ENCODE results near the gene MYO1D. TPM values are rescaled to one million over a fixed set of nuclear protein-coding genes. Genes with fewer than 3 reads are reported as not detected.

MYO1D gene
- total RNA-seq, 1 donor from 2014 or later: 73.3 TPM

DNA sequence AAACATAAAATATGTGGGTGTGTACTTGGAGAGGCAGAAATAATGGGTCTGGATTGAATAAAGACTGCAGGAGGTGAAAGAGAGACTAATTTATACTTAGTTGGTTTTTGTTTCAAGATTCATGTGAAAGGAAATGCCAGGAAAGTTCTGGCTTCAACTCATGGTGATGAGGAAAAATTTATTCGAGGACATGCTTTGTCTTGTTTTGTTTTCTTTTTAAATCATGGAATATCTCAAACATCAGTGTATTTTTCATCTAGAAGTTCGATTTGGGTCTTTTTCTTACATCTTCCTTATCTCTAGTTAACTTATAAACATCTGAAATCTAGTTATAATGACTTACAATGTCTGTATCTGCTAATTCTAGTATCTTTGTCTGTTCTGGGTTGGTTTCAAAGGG is 275.1 kb downstream of the MYO1D start:
- ATAC-seq (no peak), DNase-seq (no peak)
- TF ChIP-seq, protein P1, sequence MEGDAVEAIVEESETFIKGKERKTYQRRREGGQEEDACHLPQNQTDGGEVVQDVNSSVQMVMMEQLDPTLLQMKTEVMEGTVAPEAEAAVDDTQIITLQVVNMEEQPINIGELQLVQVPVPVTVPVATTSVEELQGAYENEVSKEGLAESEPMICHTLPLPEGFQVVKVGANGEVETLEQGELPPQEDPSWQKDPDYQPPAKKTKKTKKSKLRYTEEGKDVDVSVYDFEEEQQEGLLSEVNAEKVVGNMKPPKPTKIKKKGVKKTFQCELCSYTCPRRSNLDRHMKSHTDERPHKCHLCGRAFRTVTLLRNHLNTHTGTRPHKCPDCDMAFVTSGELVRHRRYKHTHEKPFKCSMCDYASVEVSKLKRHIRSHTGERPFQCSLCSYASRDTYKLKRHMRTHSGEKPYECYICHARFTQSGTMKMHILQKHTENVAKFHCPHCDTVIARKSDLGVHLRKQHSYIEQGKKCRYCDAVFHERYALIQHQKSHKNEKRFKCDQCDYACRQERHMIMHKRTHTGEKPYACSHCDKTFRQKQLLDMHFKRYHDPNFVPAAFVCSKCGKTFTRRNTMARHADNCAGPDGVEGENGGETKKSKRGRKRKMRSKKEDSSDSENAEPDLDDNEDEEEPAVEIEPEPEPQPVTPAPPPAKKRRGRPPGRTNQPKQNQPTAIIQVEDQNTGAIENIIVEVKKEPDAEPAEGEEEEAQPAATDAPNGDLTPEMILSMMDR (IDR thresholded peaks at IDR 0.05): no peak
- Histone ChIP-seq H3K9me3 (no peaks in the 10 kb centered on the region), H3K27ac (no peak overlapping the region), H3K27me3 (no peaks in the 10 kb centered on the region), H3K36me3 (no peaks in the 10 kb centered on the region), H3K4me3 (no peak overlapping the region), H3K4me1 (no peaks in the 10 kb centered on the region)
- intact Hi-C loops (cut with DNase I): no loop called here

DNA sequence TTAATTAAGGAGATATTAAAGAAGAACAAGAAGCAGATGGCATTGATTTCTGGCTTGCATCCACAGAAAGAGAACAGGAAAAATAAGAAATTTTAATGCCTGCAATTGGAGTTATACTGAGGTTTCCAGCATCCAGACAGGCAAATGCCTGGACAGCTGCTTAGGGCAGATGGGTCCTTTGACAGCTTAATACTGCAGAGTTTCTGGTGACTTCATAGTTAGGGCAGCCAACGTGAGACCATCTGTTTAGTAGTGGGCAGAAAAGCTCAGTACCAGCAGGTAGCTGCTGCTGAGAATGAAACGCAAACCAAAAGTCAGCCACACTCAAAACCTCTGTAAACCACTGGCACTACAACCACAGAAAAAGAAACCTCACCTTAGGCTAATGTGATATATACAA is 280.3 kb downstream of the MYO1D start:
- Histone ChIP-seq H3K4me3 (no peak overlapping the region), H3K27ac (no peak overlapping the region), H3K36me3 (no peaks in the 10 kb centered on the region), H3K27me3 (no peaks in the 10 kb centered on the region), H3K4me1 (no peaks in the 10 kb centered on the region), H3K9me3 (no peaks in the 10 kb centered on the region)
- intact Hi-C loops (cut with DNase I): no loop called here
- DNase-seq (no peak), ATAC-seq (no peak)
- TF ChIP-seq, protein P1 (IDR thresholded peaks at IDR 0.05): no peak

DNA sequence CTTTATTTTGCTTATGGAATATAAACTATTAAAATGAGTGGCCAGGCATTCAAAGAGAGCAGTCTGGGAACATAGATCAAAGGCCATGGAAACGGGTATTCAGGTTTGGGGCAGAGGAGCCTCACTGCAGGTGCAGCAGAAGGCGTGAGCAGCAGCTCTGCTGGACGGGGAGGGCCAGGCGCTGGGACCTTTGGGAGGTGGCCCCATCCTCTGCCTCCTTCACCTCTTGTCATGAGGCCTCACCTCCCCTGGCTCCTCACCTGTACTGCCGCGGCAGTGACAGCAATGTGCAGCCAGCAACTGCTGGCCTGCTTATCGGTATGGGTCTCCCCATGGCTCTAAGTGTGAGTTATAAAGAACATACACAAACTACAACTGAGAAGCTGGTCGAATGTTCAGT is 280.7 kb downstream of the MYO1D start:
- DNase-seq (no peak), ATAC-seq (no peak)
- H3K36me3 ChIP-seq: no peaks in the 10 kb centered on the region

DNA sequence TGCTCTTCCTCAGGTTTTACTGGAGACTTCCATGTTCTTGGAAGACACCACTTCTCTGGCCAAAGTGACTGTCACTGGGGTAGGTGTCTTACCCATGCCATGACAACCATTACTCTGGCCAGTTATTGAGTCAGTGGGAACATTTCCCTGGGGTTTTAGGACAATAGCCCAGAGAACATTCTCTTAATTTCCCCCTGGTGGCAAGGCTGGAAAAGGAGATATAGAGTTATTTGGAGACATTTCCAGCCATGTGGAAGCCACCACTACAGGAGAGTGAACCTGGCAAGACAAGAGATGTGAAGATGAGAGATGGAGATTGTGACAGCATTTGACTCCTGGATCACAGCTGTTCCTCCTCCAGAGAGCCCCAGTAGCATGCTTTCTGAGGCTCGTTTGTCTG is 283.9 kb downstream of the MYO1D start:
- intact Hi-C loops (cut with DNase I): no loop called here
- no peaks in the 10 kb centered on the region for H3K4me1 ChIP-seq
- H3K36me3 ChIP-seq: no peaks in the 10 kb centered on the region
- TF ChIP-seq, protein P1 (IDR thresholded peaks at IDR 0.05): no peak
- H3K27ac ChIP-seq: no peak overlapping the region
- no peak for ATAC-seq
- DNase-seq: no peak
- no peaks in the 10 kb centered on the region for H3K9me3 ChIP-seq
- H3K27me3 ChIP-seq: no peaks in the 10 kb centered on the region
- H3K4me3 ChIP-seq: no peak overlapping the region

More for the DNA sequence above, 280.7 kb downstream of the MYO1D start:
- Histone ChIP-seq H3K27me3 (no peaks in the 10 kb centered on the region), H3K9me3 (no peaks in the 10 kb centered on the region), H3K4me1 (no peaks in the 10 kb centered on the region), H3K4me3 (no peak overlapping the region), H3K27ac (no peak overlapping the region)
- TF ChIP-seq, protein P1 (IDR thresholded peaks at IDR 0.05): no peak
- intact Hi-C loops (cut with DNase I): no loop called here

DNA sequence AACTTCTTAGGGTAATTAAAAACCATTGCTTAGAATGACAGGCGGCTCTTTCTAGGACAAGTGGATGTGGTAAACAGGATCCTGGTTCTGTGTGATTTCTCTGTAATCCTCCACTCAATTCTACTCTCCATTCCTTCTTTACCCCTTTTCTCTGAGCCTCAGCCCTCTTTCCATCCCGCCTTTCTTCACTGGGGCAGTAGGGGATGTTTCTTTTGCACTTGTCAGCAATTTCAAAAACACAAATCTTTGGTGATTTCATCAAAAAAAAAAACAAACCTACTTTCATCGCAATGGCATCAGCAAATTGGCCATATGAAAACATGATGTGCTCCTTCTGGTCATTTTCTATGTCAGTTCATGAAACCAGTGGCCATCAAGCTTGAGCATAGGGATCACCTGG is 285.5 kb downstream of the MYO1D start:
- intact Hi-C loops (cut with DNase I): no loop called here
- H3K36me3 ChIP-seq: no peaks in the 10 kb centered on the region
- no peak for ATAC-seq

More for the DNA sequence above, 285.5 kb downstream of the MYO1D start:
- Histone ChIP-seq H3K4me1 (no peaks in the 10 kb centered on the region), H3K27ac (no peak overlapping the region), H3K27me3 (no peaks in the 10 kb centered on the region), H3K9me3 (no peaks in the 10 kb centered on the region), H3K4me3 (no peak overlapping the region)
- no peak for DNase-seq
- TF ChIP-seq, protein P1 (IDR thresholded peaks at IDR 0.05): no peak

Measured in upper lobe of right lung (tissue), 1 donor.